HFF-Myc (cell line): ENCODE results near the gene CFAP92.
"Not testable (repeated sequence)": the region's sequence is repeated elsewhere in the genome, so short reads cannot be mapped to it uniquely, and the experiment has no call there.

Experiments
- DNase-seq: peaks from one replicate; pipeline ENCODE4 v3.0.0-alpha.2; 2011; ENCODE audit warnings: low read depth; ENCODE audit errors: extremely low read depth
- H3K4me3 ChIP-seq: replicated peaks from 2 replicates; pipeline ENCODE4 v1.5.1; 2011; ENCODE audit warnings: low read depth, mild to moderate bottlenecking, control low read depth, low read length
- TF ChIP-seq, protein P1 (sequence below): IDR thresholded peaks from 2 replicates; pipeline ENCODE4 v1.5.1; 2012; ENCODE audit warnings: mild to moderate bottlenecking, low read depth, low read length, control low read depth; ENCODE audit errors: missing control alignments

The CFAP92 gene

DNA sequence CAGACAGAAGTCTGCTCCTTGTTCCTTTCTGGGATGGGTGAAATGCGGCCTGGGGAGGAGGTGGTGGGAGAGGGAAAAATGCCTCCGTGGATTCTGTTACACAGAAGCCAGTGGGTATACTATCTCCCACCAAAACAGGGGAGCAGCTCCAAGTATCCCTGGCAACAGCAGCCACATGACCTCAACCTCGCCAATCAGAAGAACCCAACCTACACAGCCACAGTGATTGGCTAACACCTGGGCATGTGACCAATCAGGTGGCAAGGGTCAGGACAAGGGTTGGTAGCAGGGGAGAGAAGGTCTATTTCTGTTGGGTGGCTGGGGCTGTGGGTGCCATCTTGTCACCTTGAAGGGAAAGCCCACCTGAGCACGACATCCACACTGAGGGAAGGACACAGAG, 123.5 kb downstream of the CFAP92 start:
- TF ChIP-seq, protein P1, sequence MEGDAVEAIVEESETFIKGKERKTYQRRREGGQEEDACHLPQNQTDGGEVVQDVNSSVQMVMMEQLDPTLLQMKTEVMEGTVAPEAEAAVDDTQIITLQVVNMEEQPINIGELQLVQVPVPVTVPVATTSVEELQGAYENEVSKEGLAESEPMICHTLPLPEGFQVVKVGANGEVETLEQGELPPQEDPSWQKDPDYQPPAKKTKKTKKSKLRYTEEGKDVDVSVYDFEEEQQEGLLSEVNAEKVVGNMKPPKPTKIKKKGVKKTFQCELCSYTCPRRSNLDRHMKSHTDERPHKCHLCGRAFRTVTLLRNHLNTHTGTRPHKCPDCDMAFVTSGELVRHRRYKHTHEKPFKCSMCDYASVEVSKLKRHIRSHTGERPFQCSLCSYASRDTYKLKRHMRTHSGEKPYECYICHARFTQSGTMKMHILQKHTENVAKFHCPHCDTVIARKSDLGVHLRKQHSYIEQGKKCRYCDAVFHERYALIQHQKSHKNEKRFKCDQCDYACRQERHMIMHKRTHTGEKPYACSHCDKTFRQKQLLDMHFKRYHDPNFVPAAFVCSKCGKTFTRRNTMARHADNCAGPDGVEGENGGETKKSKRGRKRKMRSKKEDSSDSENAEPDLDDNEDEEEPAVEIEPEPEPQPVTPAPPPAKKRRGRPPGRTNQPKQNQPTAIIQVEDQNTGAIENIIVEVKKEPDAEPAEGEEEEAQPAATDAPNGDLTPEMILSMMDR: no peak
- DNase-seq: no peak
- H3K4me3 ChIP-seq: no peak overlapping the region

DNA sequence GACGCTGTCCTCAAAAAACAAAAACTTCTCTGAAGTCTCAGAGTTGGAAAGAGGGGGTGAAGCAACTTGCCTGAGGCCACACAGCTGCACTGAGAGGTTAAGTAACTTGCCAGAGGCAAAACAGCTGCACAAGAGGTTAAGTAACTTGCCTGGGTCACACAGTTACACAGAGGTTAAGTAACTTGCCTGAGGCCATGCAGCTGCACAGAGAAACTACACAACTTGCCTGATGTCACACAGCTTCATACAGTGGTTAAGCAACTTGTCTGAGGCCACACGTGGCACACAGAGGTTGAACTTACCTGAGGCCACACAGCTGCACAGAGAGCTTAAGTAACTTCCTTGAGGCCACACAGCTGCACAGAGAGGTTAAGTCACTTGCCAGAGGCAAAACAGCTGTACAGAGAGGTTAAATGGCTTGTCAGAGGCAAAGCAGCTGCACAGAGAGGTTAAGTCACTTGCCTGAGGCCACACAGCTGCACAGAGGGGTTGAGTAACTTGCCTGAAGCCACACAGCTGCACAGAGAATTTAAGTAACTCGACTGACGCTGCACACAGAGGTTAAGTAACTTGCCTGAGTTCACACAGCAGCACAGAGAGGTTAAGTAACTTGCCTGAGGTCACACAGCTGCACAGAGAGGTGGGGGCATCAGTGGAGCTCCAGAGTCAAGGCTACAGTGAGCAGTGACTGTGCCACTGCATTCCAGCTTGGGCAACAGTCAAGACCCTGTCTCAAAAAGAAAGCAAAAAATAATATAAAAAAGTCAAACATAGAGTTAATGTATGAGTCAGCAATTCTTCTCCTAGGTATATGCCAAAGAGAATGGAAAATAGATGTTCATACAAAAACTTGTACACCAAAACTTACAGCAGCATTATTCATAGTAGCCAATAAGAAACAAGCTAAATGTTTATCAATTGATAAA, 126.4 kb downstream of the CFAP92 start:
- DNase-seq: no peak
- TF ChIP-seq, protein P1: no peak

DNA sequence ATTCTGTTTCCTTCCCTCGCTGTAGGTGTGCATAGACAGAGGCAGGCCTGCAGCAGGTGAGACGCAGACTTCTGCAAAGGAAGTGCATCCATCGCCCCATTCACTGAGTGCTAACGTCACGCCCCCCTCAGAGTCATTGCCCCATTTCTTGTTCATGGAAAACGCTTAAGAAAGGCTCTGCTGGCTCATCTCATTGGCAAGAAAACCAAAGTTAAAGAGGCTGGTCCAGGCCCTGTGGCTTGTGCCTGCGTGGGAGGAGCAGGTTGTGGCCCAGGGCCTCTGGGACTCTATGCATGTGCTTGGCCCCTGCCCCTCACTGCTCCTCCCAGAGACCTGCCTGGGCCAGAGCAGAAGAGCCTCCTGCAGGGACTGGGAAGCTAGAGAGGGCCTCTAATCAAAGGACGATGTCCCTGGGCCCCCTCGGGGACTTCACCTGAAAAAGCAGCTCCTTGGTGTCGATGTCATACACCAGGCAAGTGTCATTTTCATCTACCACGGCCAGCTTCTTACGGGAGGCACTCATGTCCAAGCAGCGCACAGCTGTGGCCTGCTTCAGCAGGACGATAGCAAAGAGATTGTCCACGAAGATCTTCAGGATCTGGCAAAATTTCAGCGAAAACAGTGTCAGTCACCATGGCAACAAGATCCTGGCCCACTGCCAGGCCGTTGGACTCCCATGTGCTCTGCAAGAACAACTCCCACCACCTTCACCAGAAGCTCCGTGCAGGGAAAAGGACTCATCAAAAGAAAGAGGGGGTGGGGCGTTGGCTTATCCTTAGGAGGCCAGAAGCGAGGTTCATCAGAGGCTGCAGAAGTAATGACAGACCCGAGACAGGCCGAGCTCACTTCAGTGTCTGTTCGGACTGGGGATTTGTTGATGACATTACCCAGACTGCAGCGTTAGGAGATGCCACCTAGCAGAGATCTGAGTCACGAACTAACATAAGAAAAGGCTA, 128.7 kb downstream of the CFAP92 start:
- DNase-seq, H3K4me3 ChIP-seq: not testable (repeated sequence)

More for the DNA sequence above, 126.4 kb downstream of the CFAP92 start:
- no peak overlapping the region for H3K4me3 ChIP-seq

DNA sequence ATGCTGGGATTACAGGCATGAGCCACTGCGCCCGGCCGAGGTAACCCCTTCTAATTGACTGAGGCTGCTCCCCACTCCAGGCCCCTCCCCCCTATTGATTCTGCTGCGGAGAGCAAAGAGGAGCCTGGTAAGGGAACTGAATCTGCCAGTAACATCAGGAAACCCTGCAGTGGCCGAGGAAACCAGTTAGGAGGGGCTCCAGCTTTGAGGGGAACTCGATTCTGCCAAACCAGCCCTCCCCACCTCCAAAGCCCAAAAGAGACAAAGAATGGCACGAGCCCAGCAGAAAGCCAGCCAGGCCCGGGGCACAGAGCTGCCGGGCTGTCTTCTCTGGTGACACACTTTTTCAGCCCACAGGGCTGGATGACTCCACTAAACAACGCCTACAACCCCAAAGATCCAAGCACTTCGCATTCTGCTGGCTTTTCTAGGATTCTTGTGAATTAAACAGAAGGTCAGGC, 129.5 kb downstream of the CFAP92 start:
- no peak for DNase-seq
- TF ChIP-seq, protein P1: no peak
- no peak overlapping the region for H3K4me3 ChIP-seq

DNA sequence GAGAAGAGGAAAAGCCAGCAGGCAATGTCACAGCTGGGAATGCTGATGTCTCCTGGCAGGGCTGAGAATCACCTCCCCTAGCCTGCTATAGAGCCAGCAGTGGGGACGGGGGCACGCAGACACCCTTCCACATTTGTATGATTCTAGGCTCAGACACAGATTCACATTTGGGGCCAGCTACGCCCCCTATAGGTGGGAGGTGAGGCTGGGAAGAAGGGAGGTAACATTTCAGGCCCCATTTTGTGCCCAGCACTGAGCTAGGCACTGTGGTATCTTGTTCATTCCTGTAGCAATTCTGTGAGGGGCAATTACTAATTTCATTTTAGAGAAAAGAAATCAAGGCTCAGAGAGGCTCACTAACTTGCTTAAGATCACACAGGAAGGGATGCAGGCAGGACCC, 130.3 kb downstream of the CFAP92 start:
- TF ChIP-seq, protein P1: peak; percentile 57
- no peak for DNase-seq
- H3K4me3 ChIP-seq: no peak overlapping the region

DNA sequence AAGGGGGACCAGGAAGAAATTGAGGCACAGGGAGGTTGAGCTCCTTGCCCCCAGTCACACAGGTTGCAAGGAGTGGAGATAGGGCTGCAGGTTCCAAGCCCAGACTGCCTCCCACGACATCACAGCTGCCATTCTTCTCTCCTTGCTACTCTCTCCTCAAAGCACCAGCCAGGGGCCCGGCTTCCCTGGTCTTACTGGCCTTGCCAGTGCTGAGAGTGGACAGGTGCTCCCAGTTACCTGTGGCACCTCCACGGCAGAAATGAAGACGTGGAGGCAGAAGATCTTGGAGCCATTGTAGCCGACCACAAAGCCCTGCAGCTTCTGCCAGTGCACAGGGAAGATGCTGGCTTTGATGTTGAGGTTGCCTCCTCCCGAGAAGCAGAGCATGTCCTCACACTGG, 132.4 kb downstream of the CFAP92 start:
- TF ChIP-seq, protein P1: no peak
- DNase-seq: no peak
- H3K4me3 ChIP-seq: no peak overlapping the region
